ENCODE data around the gene ATOH8.

DNA sequence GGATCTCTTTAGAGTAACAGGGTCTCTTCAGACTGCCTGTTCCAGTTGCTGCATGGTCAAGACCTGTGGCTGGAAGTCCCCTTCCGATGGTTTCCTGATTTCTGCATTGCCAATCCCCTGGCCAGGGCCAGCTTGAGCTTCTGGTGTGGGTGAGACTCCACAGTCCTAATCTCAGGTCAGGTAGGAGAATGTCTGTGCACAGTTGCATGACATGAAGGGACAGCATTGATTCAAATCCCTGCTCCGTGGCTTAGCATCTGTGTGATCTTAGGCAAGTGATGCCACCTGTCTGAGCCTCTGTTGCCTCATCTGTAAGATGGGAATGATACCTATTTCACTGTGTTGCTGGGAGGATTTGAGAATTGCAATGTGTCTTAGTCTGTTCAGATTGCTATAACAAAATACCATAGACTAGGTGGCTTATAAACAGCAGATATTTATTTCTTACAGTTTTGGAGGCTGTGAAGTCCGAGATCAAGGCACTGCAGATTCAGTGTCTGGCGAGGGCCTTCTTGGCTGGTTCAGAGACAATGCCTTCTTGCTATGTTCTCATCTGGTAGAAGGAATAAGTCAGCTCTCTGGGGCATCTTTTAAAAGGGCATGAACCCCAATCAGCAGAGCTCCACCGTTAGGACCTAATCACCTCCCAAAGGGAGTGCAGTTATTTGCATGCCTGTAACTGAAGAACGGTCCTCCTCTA lies 66.2 kb downstream of the ATOH8 start:
- TF ChIP-seq, protein P1, sequence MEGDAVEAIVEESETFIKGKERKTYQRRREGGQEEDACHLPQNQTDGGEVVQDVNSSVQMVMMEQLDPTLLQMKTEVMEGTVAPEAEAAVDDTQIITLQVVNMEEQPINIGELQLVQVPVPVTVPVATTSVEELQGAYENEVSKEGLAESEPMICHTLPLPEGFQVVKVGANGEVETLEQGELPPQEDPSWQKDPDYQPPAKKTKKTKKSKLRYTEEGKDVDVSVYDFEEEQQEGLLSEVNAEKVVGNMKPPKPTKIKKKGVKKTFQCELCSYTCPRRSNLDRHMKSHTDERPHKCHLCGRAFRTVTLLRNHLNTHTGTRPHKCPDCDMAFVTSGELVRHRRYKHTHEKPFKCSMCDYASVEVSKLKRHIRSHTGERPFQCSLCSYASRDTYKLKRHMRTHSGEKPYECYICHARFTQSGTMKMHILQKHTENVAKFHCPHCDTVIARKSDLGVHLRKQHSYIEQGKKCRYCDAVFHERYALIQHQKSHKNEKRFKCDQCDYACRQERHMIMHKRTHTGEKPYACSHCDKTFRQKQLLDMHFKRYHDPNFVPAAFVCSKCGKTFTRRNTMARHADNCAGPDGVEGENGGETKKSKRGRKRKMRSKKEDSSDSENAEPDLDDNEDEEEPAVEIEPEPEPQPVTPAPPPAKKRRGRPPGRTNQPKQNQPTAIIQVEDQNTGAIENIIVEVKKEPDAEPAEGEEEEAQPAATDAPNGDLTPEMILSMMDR (IDR thresholded peaks at IDR 0.05), result no peak
- TF ChIP-seq JUN (IDR thresholded peaks at IDR 0.05), result no peak
- no peak for TF ChIP-seq MAZ (IDR thresholded peaks at IDR 0.05; ENCODE audit: borderline replicate concordance, low read depth, low read length)
- TF ChIP-seq POLR2A (IDR thresholded peaks at IDR 0.05; ENCODE audit: low read length), result no peak
- TF ChIP-seq POLR2AphosphoS2 (conservative IDR thresholded peaks at IDR 0.05; ENCODE audit: low read length), result no peak
- TF ChIP-seq, protein P2, sequence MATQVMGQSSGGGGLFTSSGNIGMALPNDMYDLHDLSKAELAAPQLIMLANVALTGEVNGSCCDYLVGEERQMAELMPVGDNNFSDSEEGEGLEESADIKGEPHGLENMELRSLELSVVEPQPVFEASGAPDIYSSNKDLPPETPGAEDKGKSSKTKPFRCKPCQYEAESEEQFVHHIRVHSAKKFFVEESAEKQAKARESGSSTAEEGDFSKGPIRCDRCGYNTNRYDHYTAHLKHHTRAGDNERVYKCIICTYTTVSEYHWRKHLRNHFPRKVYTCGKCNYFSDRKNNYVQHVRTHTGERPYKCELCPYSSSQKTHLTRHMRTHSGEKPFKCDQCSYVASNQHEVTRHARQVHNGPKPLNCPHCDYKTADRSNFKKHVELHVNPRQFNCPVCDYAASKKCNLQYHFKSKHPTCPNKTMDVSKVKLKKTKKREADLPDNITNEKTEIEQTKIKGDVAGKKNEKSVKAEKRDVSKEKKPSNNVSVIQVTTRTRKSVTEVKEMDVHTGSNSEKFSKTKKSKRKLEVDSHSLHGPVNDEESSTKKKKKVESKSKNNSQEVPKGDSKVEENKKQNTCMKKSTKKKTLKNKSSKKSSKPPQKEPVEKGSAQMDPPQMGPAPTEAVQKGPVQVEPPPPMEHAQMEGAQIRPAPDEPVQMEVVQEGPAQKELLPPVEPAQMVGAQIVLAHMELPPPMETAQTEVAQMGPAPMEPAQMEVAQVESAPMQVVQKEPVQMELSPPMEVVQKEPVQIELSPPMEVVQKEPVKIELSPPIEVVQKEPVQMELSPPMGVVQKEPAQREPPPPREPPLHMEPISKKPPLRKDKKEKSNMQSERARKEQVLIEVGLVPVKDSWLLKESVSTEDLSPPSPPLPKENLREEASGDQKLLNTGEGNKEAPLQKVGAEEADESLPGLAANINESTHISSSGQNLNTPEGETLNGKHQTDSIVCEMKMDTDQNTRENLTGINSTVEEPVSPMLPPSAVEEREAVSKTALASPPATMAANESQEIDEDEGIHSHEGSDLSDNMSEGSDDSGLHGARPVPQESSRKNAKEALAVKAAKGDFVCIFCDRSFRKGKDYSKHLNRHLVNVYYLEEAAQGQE (IDR thresholded peaks at IDR 0.05), result no peak
- no peak for TF ChIP-seq RARB (CRISPR knock-in tag; IDR thresholded peaks at IDR 0.05)
- TF ChIP-seq, protein P3, sequence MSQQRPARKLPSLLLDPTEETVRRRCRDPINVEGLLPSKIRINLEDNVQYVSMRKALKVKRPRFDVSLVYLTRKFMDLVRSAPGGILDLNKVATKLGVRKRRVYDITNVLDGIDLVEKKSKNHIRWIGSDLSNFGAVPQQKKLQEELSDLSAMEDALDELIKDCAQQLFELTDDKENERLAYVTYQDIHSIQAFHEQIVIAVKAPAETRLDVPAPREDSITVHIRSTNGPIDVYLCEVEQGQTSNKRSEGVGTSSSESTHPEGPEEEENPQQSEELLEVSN (IDR thresholded peaks at IDR 0.05; ENCODE audit: borderline replicate concordance, low read depth), result no peak

Data from A549 (cell line).